Ishikawa (cell line): Measurements from ENCODE around the gene BSDC1.

Experiments used
- CEBPB ChIP-seq: IDR thresholded peaks from 2 replicates; pipeline ENCODE4 v1.6.1; 2012
- CREB1 ChIP-seq: IDR thresholded peaks from 2 replicates; pipeline ENCODE4 v1.6.1; 2012; ENCODE audit warnings: low read depth
- EGR1 ChIP-seq: IDR thresholded peaks from 2 replicates; pipeline ENCODE4 v1.6.1; 2012
- EP300 ChIP-seq: IDR thresholded peaks from 2 replicates; pipeline ENCODE4 v1.6.1; 2012; ENCODE audit warnings: borderline replicate concordance
- FOXM1 ChIP-seq: IDR thresholded peaks from 2 replicates; pipeline ENCODE4 v1.6.1; 2012; ENCODE audit warnings: low read depth, borderline replicate concordance
- MAX ChIP-seq: IDR thresholded peaks from 2 replicates; pipeline ENCODE4 v1.6.1; 2012
- NFIC ChIP-seq: IDR thresholded peaks from 2 replicates; pipeline ENCODE4 v1.6.1; 2012
- RAD21 ChIP-seq: IDR thresholded peaks from 2 replicates; pipeline ENCODE4 v1.6.1; 2012; ENCODE audit warnings: low read depth
- REST ChIP-seq: IDR thresholded peaks from 2 replicates; pipeline ENCODE4 v1.6.1; 2012; ENCODE audit warnings: low read depth, mild to moderate bottlenecking
- TAF1 ChIP-seq: IDR thresholded peaks from 2 replicates; pipeline ENCODE4 v1.6.1; 2012; ENCODE audit warnings: low read depth, mild to moderate bottlenecking
- TCF12 ChIP-seq: IDR thresholded peaks from 2 replicates; pipeline ENCODE4 v1.6.1; 2012; ENCODE audit warnings: low read depth
- TEAD4 ChIP-seq: IDR thresholded peaks from 2 replicates; pipeline ENCODE4 v1.6.1; 2012
- USF1 ChIP-seq: IDR thresholded peaks from 2 replicates; pipeline ENCODE4 v1.6.1; 2012
- YY1 ChIP-seq: IDR thresholded peaks from 2 replicates; pipeline ENCODE4 v1.6.1; 2012; ENCODE audit warnings: low read depth
- ZBTB7A ChIP-seq: IDR thresholded peaks from 2 replicates; pipeline ENCODE4 v1.6.1; 2012; ENCODE audit warnings: low read depth

The BSDC1 gene

GRCh38 chr1:32380057-32380456, 14.2 kb downstream of the BSDC1 start:
- no peak for TF ChIP-seq FOXM1
- no peak for TF ChIP-seq TEAD4
- TF ChIP-seq NFIC, result no peak
- TF ChIP-seq CREB1, result no peak
- TF ChIP-seq ZBTB7A, result no peak
- no peak for TF ChIP-seq USF1
- no peak for TF ChIP-seq CEBPB
- no peak for TF ChIP-seq EGR1
- no peak for TF ChIP-seq REST

DNA sequence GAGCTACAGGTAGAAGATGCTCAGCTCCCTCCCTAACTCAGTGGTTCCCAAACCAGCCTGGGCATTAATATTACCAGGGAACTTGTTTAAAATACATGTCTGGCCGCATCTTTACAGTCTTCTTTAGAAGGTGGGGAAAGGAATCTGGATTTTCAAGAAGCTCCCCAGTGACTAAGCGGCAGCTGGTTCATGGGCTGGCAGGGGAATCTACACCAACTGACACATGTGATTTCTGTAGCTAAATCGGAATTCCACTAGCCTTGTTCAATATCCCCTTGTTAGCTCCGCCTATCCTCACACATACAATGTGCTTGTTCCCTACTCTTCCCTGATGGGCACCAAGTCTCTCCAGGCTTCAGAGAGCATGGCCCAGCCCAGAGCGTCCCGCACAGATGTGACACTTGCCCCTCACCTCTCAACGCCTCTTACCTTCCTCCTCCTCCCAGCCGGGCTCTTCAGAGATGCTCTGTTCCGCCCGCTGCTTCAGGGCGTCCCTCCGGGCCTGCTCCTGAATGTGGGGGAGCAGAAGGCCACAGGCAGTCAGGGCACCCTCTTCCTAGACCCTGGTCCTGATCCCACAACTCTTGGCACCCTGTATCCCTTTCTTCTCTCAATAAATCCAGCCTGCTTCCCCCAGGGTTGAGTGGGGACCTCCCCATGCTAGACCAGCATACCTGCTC, 16.6 kb downstream of the BSDC1 start:
- TF ChIP-seq REST, result no peak
- TF ChIP-seq MAX, result no peak
- TF ChIP-seq EP300, result no peak
- no peak for TF ChIP-seq FOXM1
- TF ChIP-seq TEAD4, result no peak
- no peak for TF ChIP-seq USF1
- no peak for TF ChIP-seq TCF12

DNA sequence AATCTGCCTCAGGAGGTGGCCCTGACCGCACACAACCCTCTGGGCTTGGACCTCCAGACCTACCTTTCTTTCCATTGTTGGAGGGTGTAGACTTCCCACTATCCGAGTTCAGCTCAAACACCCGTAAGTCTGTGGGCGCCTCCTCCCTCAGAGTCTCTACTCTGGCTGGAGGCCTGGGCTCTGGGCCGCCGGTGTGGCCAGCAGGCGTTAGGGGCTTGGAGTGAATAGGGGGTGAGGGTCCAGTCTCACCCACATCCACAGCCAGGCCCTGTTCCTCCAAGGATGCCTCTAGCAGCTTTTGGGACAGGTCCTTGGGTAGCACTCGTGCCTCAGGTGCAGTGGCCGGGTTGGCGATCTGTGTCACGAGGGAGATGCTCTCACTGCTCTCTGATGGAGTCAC, 18.0 kb downstream of the BSDC1 start:
- TF ChIP-seq EP300 (no peak), YY1 (no peak), EGR1 (no peak), NFIC (no peak), ZBTB7A (no peak), TCF12 (no peak), TEAD4 (no peak), CEBPB (no peak)

DNA sequence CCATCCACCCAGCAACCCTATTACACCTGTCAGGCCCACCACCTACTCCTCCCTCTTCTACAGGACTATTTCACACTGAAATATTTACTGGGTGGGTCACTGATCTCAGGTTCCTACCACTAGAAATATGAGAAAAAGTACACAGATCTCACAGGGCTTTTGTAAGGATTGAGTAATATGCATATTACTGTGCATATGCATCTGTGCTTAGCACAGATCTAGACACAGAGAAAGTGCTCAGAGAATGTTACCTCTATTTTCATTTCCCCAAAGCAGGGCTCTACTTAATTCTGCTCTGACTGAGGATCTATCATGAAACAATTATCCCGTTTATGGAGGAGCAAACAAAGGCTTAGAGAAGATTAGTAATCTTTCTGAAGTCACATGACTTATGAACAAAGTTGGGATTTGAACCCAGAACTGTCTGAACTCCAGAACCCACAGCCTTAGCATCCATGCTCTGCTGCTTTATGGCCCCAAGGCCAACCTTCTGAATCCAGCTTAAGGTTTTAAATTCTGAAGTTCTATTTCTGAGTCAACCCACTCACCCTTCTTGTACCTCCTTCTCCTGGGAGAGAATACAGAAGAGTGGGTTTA, 20.1 kb downstream of the BSDC1 start:
- TF ChIP-seq CEBPB (no peak), ZBTB7A (no peak), USF1 (no peak), RAD21 (no peak), NFIC (no peak), EP300 (no peak), TAF1 (no peak), MAX (no peak), FOXM1 (no peak)

DNA sequence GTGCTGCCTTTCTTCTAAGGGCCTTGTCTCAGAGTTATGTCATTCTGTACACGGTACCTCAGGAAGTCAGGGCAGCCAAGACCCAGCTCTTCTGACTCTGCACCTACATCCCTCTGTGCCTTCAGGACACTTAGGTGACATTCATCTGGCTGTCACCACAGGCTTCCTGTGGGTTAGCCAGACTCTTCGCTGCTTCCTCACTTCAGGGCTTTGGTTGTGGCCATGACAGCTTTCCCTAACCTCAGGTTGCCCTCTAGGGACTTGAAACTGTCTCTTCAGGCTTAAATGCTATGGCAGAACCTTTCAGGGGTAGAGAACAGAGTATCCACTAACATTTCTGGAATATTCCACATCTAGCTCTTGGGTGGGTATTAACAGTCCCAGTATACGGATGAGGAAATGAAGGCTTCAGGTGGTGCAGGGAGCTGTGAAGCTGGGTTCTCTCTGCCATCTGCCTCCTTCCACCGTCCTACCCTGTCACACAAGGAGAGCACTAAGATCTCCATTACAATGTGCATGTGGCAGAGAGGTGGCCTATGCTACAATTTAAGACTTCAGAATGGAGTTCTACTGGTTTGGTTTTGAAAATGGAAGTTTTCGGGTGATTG, 22.0 kb downstream of the BSDC1 start:
- no peak for TF ChIP-seq CREB1
- TF ChIP-seq TCF12, result no peak
- TF ChIP-seq EP300, result no peak
- no peak for TF ChIP-seq NFIC
- no peak for TF ChIP-seq ZBTB7A
- TF ChIP-seq TEAD4, result no peak
- no peak for TF ChIP-seq EGR1
- TF ChIP-seq YY1, result no peak
- no peak for TF ChIP-seq RAD21
- no peak for TF ChIP-seq TAF1
- TF ChIP-seq MAX, result no peak
- TF ChIP-seq CEBPB, result no peak
- no peak for TF ChIP-seq REST
- no peak for TF ChIP-seq USF1
- no peak for TF ChIP-seq FOXM1
